ENCODE measurements around the gene CEP135.
"Not testable (repeated sequence)": the region's sequence is repeated elsewhere in the genome, so short reads cannot be mapped to it uniquely, and the experiment has no call there.

Gene CEP135, protein sequence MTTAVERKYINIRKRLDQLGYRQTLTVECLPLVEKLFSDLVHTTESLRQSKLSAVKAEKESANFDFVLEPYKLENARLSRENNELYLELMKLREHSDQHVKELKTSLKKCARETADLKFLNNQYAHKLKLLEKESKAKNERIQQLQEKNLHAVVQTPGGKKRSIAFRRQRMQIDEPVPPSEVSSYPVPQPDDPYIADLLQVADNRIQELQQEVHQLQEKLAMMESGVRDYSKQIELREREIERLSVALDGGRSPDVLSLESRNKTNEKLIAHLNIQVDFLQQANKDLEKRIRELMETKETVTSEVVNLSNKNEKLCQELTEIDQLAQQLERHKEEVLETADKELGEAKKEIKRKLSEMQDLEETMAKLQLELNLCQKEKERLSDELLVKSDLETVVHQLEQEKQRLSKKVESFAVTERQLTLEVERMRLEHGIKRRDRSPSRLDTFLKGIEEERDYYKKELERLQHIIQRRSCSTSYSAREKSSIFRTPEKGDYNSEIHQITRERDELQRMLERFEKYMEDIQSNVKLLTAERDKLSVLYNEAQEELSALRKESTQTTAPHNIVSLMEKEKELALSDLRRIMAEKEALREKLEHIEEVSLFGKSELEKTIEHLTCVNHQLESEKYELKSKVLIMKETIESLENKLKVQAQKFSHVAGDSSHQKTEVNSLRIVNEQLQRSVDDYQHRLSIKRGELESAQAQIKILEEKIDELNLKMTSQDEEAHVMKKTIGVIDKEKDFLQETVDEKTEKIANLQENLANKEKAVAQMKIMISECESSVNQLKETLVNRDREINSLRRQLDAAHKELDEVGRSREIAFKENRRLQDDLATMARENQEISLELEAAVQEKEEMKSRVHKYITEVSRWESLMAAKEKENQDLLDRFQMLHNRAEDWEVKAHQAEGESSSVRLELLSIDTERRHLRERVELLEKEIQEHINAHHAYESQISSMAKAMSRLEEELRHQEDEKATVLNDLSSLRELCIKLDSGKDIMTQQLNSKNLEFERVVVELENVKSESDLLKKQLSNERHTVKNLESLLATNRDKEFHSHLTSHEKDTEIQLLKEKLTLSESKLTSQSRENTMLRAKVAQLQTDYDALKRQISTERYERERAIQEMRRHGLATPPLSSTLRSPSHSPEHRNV

DNA sequence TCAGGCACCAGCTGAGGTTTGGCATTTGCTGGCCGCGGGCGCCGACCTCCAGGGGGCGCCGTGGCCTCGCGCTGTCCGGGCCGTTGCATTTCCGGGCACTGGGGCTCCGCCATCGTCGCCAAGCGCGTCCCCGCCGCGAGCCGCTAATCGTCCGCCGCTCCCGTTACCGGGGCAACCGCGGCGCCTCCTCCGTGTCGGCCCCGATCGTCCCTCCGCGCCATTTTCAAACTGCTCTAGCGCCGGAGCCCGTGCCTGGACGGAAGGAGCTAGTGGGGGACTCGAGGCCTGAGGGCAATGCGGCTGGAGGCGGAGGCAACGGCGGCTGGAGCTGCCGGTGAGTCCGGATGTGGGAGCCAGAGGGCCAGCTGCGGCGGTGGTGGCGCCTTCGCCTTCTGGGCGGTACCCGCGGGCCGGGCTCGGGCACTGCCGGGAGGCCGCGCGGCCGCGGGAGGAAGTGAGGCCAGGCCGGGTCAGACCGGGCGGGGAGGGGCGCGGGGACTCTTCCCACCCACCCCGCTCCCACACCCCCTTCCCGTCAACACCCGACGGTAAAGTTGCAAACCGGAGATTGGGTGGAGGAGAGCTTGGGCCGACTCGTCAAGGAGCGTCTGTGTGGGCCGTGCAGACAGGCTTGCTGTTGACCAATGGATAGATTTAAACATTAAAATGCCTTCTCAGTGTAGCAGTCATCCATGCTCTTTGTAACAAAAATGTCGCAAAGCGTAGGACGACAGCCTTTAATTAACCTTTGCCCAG lies at the start of gene CEP135:
CEP135 (plus strand) TSS at position 220 of the 756 bp plus-strand sequence. CDS start 3,186 bp downstream, outside the sequence.
- DNase-seq (ENCODE audit: low spot score), result peak; percentile 82

- no peak for DNase-seq (ENCODE audit: low spot score)
These were observed 46.1 kb upstream of the CEP135 start for GRCh38 chr4:55902677-55903076.

- no peak for DNase-seq (ENCODE audit: low spot score)
These were observed 45.2 kb upstream of the CEP135 start for GRCh38 chr4:55903577-55903976.

DNA sequence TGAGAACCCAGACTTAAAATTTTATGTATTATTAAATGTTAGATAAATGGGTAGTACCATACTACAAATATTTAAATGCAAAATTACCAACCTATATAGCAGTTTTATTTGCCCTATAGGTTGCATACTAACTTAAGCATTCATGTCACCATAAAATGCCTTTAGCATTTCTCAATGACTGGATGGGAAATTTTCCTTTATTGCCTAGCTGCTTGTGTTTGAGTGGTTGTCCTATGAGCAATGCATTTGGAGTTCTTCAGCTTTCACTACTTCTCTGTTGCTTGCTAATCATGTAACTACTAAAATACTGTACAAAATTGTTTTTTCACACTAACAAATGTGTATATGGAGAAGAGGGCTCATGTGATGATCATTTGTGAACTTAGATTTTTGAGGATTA lies 44.2 kb upstream of the CEP135 start:
- DNase-seq (ENCODE audit: low spot score), result no peak

GRCh38 chr4:55906323-55906722 lies 42.4 kb upstream of the CEP135 start:
- DNase-seq (ENCODE audit: low spot score), result no peak

DNA sequence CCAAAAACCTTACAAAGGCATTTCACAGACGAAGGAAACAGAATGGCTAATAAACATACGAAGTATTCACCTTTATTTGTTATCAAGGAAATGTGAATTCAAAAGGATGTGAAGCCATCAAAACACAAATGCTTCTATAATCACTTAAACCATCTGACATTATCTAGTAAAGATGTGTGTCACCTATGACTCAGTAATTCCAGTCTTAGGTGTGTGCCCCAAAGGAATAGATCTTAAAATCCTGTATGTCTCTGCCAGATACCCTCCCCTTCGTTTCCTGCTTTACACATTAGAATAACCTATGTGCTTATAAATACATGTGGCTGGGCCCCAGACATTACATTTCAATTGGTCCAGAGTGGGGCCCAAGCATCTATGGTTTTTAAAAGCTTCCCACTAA lies 41.8 kb upstream of the CEP135 start:
- DNase-seq (ENCODE audit: low spot score), result no peak

DNA sequence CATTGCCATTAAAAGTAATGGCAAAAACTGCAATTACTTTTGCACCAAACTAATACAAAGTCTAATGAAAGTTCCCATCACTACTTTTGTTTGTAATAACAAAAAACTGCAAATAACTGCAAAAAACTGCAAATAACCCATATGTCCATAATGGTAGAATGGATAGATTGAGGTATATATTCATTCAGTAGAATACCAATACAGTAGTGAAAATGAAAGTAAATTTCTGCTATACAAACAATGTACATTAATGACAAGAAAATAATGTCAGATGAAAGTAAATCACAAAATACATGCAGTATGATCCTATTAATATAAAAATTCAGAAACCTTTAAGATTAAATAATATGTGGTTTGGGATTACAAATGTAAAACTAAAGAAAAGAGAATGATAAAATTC lies 41.3 kb upstream of the CEP135 start:
- DNase-seq (ENCODE audit: low spot score), result no peak

DNA sequence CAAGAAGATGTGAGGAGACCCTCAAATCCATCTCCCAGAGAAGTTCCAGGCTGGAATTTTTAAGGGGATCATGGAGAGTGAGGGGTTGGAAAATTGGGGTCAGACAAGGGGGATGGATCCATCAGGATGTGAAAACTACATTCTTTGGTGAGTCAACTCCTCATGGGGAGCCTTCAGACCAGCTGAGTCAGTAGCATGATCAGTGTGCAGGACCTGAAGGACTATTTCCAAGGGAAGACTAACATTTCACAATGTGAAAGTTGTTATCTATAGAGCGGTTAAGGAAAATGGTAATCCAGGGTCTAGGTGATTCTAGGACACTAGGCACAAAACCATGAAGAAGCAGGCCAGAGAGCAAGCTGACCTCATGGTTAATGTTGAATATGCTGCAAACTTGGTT lies 38.6 kb upstream of the CEP135 start:
- DNase-seq (ENCODE audit: low spot score), result no peak

DNA sequence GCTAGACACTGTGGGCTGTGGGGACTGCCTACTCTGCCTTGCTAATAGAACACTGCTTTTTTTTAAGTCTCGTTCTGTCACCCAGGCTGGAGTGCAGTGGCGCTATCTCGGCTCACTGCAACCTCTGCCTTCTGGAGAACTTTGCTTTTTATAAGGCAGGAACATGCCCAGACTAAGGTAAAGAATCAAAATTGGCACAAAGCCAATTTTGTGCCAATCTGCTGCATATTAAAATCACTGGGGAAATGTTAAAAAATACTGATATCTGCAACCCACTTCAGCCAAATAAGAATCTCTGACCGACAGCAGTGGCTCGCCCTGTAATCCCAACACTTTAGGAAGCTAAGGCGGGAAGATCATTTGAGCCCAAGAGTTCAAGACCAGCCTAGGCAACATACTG lies 36.5 kb upstream of the CEP135 start:
- DNase-seq (ENCODE audit: low spot score), result no peak

DNA sequence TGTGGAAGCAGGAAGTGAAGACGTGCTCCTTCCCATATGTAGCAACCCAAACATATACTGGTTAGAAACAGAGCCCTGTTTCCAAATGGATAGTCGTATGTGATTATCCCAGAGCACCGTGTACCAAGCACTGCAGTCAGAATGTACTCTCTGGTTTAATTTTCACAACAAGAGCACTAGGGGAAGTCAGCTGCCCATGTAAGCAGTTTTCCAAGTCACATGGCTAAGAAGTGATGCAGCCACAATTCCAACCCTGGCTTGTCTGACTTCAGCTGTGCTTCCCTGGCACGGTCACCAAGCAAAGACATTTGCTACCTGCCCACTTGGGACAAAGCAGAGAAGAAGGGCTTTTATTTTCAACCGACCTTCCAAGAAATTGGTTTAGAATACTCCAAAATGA lies 28.2 kb upstream of the CEP135 start:
- no peak for DNase-seq (ENCODE audit: low spot score)

DNA sequence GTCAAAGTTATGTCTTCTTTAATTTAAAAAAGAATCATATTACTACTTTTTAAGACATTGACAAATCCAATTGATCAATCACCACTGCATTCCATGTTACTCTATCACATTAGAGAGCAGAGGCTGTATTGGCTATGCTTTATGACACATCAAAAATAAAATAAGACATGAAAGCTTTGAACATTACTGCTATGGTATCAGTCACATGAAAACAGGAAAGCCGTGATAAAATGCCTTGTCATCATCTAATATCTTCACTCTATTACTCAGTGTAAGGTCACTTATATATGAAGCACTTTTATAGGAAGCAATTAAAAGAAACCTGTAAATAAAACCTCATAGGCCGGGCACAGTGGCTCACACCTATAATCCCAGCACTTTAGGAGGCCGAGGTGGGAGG lies 27.7 kb upstream of the CEP135 start:
- no peak for DNase-seq (ENCODE audit: low spot score)

DNA sequence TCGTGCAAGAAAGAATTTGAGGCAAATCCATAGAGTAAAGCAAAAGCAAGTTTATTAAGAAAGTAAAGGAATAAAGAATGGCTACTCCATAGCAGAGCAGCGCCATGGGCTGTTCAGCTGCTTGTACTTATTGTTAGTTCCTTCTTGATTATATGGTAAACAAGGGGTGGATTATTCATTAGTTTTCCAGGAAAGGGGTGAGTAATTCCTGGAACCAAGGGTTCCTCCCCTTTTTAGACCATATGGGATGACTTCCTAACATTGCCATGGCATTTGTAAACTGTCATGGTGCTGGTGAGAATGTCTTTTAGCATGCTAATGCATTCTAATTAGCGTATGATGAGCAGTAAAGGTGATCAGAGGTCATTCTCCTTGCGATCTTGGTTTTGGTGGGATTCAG lies 23.5 kb upstream of the CEP135 start:
- no peak for DNase-seq (ENCODE audit: low spot score)

GRCh38 chr4:55926610-55927009 lies 22.1 kb upstream of the CEP135 start:
- no peak for DNase-seq (ENCODE audit: low spot score)

- no peak for DNase-seq (ENCODE audit: low spot score)
These were observed 20.8 kb upstream of the CEP135 start for GRCh38 chr4:55927803-55928437.

DNA sequence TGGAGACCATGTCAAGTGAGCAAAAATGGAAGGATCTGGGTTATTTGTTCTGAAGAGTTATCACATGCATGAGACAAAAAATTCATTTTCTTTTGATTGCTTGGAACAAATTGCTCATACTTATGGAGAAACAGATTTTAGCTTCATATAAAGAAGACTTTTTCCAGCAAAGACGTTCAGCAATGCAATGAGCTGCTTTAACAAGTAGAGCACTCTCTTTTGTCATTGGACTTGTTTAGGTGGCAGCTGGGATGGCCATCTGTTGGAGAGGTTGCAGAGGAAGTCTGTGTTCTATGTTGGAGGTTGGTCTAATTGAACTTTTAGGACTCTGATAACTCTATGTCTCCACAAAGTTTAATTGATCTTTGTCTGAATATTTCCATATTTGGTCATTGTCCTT lies 19.9 kb upstream of the CEP135 start:
- no peak for DNase-seq (ENCODE audit: low spot score)

DNA sequence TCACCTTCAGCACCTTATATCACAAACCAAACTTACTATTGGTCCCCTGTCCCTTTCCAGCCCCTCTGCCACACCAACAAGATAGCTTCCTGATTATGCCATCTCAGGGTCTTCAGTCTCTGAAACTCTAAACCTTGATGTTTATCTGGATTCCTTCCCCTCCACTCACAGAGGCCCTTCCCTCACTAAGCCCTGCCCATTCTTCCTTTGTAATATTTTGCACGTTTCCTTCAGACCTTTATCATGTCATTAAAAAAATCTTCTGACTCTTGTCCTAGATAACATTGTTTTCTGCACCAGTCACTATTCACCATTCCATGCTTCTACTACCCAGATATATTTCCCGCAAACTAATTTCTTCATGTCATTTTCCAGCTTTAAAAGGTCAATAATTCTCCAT lies 17.7 kb upstream of the CEP135 start:
- no peak for DNase-seq (ENCODE audit: low spot score)

DNA sequence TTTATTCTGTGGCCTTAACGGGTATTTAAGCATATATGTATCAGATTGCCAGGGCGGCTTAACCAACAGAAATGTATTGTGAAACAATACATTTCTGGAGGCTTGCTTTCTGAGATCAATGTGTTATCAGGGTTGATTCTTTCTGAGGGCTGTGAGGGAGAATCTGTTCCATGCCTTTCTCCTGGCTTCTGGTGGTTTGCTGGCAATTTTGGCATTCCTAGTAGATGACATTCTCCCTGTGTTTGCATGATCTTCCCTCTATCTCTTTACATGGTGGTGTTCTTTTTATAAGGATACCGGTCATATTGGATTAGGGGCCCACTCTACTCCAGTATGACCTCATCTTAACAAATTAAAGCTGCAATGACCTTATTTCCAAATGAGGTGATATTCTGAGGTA lies 16.9 kb upstream of the CEP135 start:
- DNase-seq (ENCODE audit: low spot score), result no peak

DNA sequence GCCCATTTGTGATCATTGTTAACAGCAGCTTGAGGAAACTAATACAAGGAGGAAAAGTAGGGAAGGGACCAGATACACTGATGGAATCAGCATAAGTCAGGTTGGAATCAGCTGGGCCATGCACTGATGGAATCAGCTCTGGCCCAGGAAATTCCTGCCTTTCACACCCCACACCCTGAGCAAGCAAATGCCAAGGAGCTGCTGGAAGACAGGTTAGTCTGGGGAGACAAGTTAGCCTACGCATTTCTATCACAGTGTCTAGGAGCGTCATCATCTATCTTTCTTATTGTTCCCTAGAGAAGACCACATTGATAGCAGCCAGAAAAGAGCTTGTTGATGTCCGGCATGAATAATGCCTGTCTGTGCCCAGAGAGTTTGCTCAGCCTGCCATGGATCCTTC lies 16.2 kb upstream of the CEP135 start:
- DNase-seq (ENCODE audit: low spot score), result no peak

GRCh38 chr4:55933611-55934010 lies 15.1 kb upstream of the CEP135 start:
- no peak for DNase-seq (ENCODE audit: low spot score)

DNA sequence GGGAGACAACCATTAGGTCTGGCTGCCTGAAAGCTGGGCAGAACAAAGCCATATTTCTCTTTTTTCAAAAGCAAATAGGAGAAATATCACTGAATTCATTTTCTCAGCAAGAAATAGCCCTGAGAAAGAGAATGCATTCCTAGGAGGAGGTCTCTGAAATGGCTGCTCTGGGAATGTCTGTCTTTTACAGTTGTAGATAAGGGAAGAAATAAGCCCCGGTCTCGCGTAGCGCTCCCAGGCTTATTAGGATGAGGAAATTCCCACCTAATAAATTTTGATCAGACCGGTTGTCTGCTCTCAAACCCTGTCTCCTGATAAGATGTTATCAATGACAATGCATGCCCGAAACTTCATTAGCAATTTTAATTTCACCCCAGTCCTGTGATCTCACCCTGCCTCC lies 12.8 kb upstream of the CEP135 start:
- DNase-seq (ENCODE audit: low spot score), result not testable (repeated sequence)

DNA sequence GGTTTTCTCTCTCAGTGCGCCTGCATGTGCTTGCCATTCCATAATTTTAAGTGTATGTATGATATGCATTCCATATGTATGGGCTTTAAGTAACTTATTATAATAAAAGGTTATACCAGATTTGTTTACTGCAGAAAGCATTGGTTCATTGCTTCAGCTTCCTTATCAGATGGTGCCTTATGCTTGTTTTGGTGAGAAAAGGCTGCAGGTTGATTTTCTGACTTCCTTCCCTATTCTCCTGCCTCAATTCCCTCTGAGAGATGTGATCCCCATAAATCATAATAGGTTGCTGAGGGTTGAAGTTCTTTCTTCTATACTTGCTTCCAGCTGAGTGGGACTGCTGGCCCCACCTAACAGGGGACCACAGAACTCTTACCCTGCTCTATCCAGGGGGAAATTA lies 10.3 kb upstream of the CEP135 start:
- DNase-seq (ENCODE audit: low spot score), result no peak

GRCh38 chr4:55939421-55939820 lies 9.3 kb upstream of the CEP135 start:
- no peak for DNase-seq (ENCODE audit: low spot score)

Measured in HuH-7 (cell line).